Urothelium cell line (cell line): ENCODE results near the gene HEXA.
"Not testable (repeated sequence)": the region's sequence is repeated elsewhere in the genome, so short reads cannot be mapped to it uniquely, and the experiment has no call there.

Experiments used
- DNase-seq: peaks from one replicate; pipeline ENCODE4 v3.0.0; 2011; ENCODE audit warnings: low spot score, mixed read lengths
- FAIRE-seq: peaks from 2 replicates; lab custom pipeline; 2011; peaks lifted over from hg19 to GRCh38; lab: Jason Lieb, UNC

Gene HEXA

GRCh38 chr15:72375846-72376581 is at the start of gene HEXA:
HEXA (minus strand) TSS chr15:72376014; CDS start chr15:72375972, 42 bp downstream.
- peak; percentile 97 for DNase-seq

GRCh38 chr15:72423256-72423655 is 47.4 kb upstream of the HEXA start:
- DNase-seq = no peak
- no peak for FAIRE-seq

More at GRCh38 chr15:72375846-72376581, at the start of gene HEXA:
- peak; percentile 48 for FAIRE-seq

GRCh38 chr15:72421484-72421883 is 45.7 kb upstream of the HEXA start:
- no peak for DNase-seq
- no peak for FAIRE-seq

GRCh38 chr15:72420576-72420975 is 44.8 kb upstream of the HEXA start:
- FAIRE-seq (no peak), DNase-seq (no peak)

GRCh38 chr15:72419768-72420167 is 44.0 kb upstream of the HEXA start:
- not testable (repeated sequence) for DNase-seq, FAIRE-seq

GRCh38 chr15:72415304-72415703 is 39.5 kb upstream of the HEXA start:
- no peak for FAIRE-seq
- no peak for DNase-seq

- FAIRE-seq, DNase-seq: not testable (repeated sequence)
These were observed 37.5 kb upstream of the HEXA start for GRCh38 chr15:72413337-72413736.

- no peak for FAIRE-seq
- no peak for DNase-seq
These were observed 35.7 kb upstream of the HEXA start for GRCh38 chr15:72411544-72411943.

- DNase-seq = no peak
- FAIRE-seq = no peak
These were observed 35.3 kb upstream of the HEXA start for GRCh38 chr15:72411111-72411510.

GRCh38 chr15:72406936-72407335 is 31.1 kb upstream of the HEXA start:
- FAIRE-seq (no peak), DNase-seq (no peak)

- no peak for DNase-seq
- no peak for FAIRE-seq
These were observed 29.0 kb upstream of the HEXA start for GRCh38 chr15:72404841-72405240.

GRCh38 chr15:72404356-72404755 is 28.5 kb upstream of the HEXA start:
- DNase-seq = no peak
- no peak for FAIRE-seq

- no peak for DNase-seq
- FAIRE-seq = no peak
These were observed 26.9 kb upstream of the HEXA start for GRCh38 chr15:72402726-72403125.

GRCh38 chr15:72398648-72399047 is 22.8 kb upstream of the HEXA start:
- FAIRE-seq (no peak), DNase-seq (no peak)

- no peak for FAIRE-seq
- no peak for DNase-seq
These were observed 22.2 kb upstream of the HEXA start, which contains the start of gene TMEM202 for GRCh38 chr15:72397796-72398588. TMEM202 (plus strand) TSS chr15:72398305; CDS start chr15:72398327, 22 bp downstream.

- FAIRE-seq, DNase-seq: not testable (repeated sequence)
These were observed 20.5 kb upstream of the HEXA start for GRCh38 chr15:72396331-72396730.

- FAIRE-seq = no peak
- no peak for DNase-seq
These were observed 13.4 kb upstream of the HEXA start for GRCh38 chr15:72389231-72389630.

GRCh38 chr15:72387741-72388140 is 11.9 kb upstream of the HEXA start:
- no peak for FAIRE-seq
- DNase-seq = no peak

GRCh38 chr15:72382146-72382545 is 6.3 kb upstream of the HEXA start:
- FAIRE-seq (no peak), DNase-seq (no peak)

- DNase-seq (no peak), FAIRE-seq (no peak)
These were observed 4.9 kb upstream of the HEXA start for GRCh38 chr15:72380743-72381142.

- DNase-seq = no peak
- FAIRE-seq = no peak
These were observed 4.1 kb upstream of the HEXA start for GRCh38 chr15:72379856-72380430.
